ENCODE results near the gene ZNF318.

Gene ZNF318

GRCh38 chr6:43331470-43331869 is 38.0 kb downstream of the ZNF318 start:
- H3K4me3 ChIP-seq (ENCODE audit: low read length) = no peak overlapping the region
- TF ChIP-seq CTCF (conservative IDR thresholded peaks at IDR 0.05; ENCODE audit: low read length) = no peak
- no peak for DNase-seq (ENCODE audit: low read depth)

- H3K4me3 ChIP-seq (ENCODE audit: low read length) = no peak overlapping the region
- TF ChIP-seq CTCF (conservative IDR thresholded peaks at IDR 0.05; ENCODE audit: low read length) = no peak
- DNase-seq (ENCODE audit: low read depth) = no peak
These were observed 40.9 kb downstream of the ZNF318 start for GRCh38 chr6:43328528-43328927.

GRCh38 chr6:43325876-43326275 is 43.6 kb downstream of the ZNF318 start:
- DNase-seq (ENCODE audit: low read depth) = no peak
- no peak overlapping the region for H3K4me3 ChIP-seq (ENCODE audit: low read length)
- no peak for TF ChIP-seq CTCF (conservative IDR thresholded peaks at IDR 0.05; ENCODE audit: low read length)

GRCh38 chr6:43318011-43318410 is 51.4 kb downstream of the ZNF318 start:
- DNase-seq (ENCODE audit: low read depth) = no peak
- TF ChIP-seq CTCF (conservative IDR thresholded peaks at IDR 0.05; ENCODE audit: low read length) = no peak
- H3K4me3 ChIP-seq (ENCODE audit: low read length) = no peak overlapping the region

GRCh38 chr6:43313813-43314212 is 55.6 kb downstream of the ZNF318 start:
- H3K4me3 ChIP-seq (ENCODE audit: low read length) = no peak overlapping the region
- no peak for TF ChIP-seq CTCF (conservative IDR thresholded peaks at IDR 0.05; ENCODE audit: low read length)
- DNase-seq (ENCODE audit: low read depth) = no peak

- H3K4me3 ChIP-seq (ENCODE audit: low read length) = no peak overlapping the region
- TF ChIP-seq CTCF (conservative IDR thresholded peaks at IDR 0.05; ENCODE audit: low read length) = no peak
- DNase-seq (ENCODE audit: low read depth) = no peak
These were observed 57.8 kb downstream of the ZNF318 start for GRCh38 chr6:43311666-43312065.

- no peak for TF ChIP-seq CTCF (conservative IDR thresholded peaks at IDR 0.05; ENCODE audit: low read length)
- no peak for DNase-seq (ENCODE audit: low read depth)
- H3K4me3 ChIP-seq (ENCODE audit: low read length) = no peak overlapping the region
These were observed 58.8 kb downstream of the ZNF318 start for GRCh38 chr6:43310624-43311023.
